HepG2 (cell line): ENCODE results near the gene SLC50A1. TPM values are rescaled to one million over a fixed set of nuclear protein-coding genes. Genes with fewer than 3 reads are reported as not detected.

Source experiments
- CSRNP2 ChIP-seq: sonication (generic); formaldehyde crosslinking; conservative IDR thresholded peaks from 2 replicates; pipeline ENCODE4 v1.8.0; 2022; ENCODE audit warnings: low read depth, missing genetic modification reagents
- FOSL2 ChIP-seq: sonication (generic); formaldehyde crosslinking; IDR thresholded peaks from 2 replicates; pipeline ENCODE4 v1.4.0; 2020; ENCODE audit warnings: missing genetic modification reagents
- HHEX ChIP-seq: IDR thresholded peaks from 2 replicates; pipeline ENCODE4 v1.6.1; 2016; ENCODE audit warnings: control low read depth
- MLLT10 ChIP-seq: sonication (generic); formaldehyde crosslinking; IDR thresholded peaks from 2 replicates; pipeline ENCODE4 v1.4.0; 2020; ENCODE audit warnings: missing genetic modification reagents
- NCOA5 ChIP-seq: sonication (generic); formaldehyde crosslinking; IDR thresholded peaks from 2 replicates; pipeline ENCODE4 v1.4.0; 2020; ENCODE audit warnings: missing genetic modification reagents
- NFKB2 ChIP-seq: sonication (generic); formaldehyde crosslinking; IDR thresholded peaks from 2 replicates; pipeline ENCODE4 v1.4.0; 2020; ENCODE audit warnings: missing genetic modification reagents, borderline replicate concordance
- NFKBIZ ChIP-seq: IDR thresholded peaks from 2 replicates; pipeline ENCODE4 v1.6.1; 2018; ENCODE audit warnings: missing genetic modification reagents, missing compliant biosample characterization
- POGZ ChIP-seq: sonication (generic); formaldehyde crosslinking; IDR thresholded peaks from 2 replicates; pipeline ENCODE4 v1.4.0; 2020; ENCODE audit warnings: mild to moderate bottlenecking, missing genetic modification reagents
- SMAD9 ChIP-seq: sonication (generic); formaldehyde crosslinking; IDR thresholded peaks from 2 replicates; pipeline ENCODE4 v1.5.1; 2020; ENCODE audit warnings: mild to moderate bottlenecking, missing genetic modification reagents
- ZHX1 ChIP-seq: sonication (generic); formaldehyde crosslinking; IDR thresholded peaks from 2 replicates; pipeline ENCODE4 v1.8.1; 2022; ENCODE audit warnings: low read depth, mild to moderate bottlenecking, missing genetic modification reagents
- ZMAT3 ChIP-seq: sonication (generic); formaldehyde crosslinking; conservative IDR thresholded peaks from 2 replicates; pipeline ENCODE4 v1.7.0; 2021; ENCODE audit warnings: missing genetic modification reagents
- ZNF230 ChIP-seq: sonication (generic); formaldehyde crosslinking; IDR thresholded peaks from 2 replicates; pipeline ENCODE4 v1.4.0; 2020; ENCODE audit warnings: mild to moderate bottlenecking, missing genetic modification reagents
- polyA plus RNA-seq, 8 experiments: library from polyadenylated mRNA; depleted of rRNA in 3 of 8; stranded (reverse) in 7 of 8; unstranded in 1 of 8; fragments of >200 nt; fragmentation: Illumina TruSeq in 4 of 8; extraction: Trizol in 4 of 8; gene quantifications; 2 replicates each; pipeline versions ENCODE4 v1.2.1 to v1.2.3, GENCODE V29; 2011 to 2016; ENCODE audit warnings: low read depth in 4 of 8, missing spikeins in 1 of 8, mixed read lengths in 1 of 8; ENCODE audit not compliant: insufficient read depth in 1 of 8
- total RNA-seq, 5 experiments: library from RNA; depleted of rRNA; stranded (reverse); fragments of >200 nt; fragmentation: Illumina TruSeq; extraction: Trizol; gene quantifications; 2 replicates each; pipeline ENCODE4 v1.2.3, GENCODE V29; 2016; ENCODE audit warnings: low read depth in 1 of 5
- TF ChIP-seq, protein P1 (sequence below): sonication (generic); formaldehyde crosslinking; IDR thresholded peaks from 2 replicates; pipeline ENCODE4 v1.8.0; 2022; ENCODE audit warnings: mild to moderate bottlenecking, missing genetic modification reagents, moderate library complexity
- TF ChIP-seq, protein P2 (sequence below): IDR thresholded peaks from 2 replicates; pipeline ENCODE4 v1.6.1; 2012; ENCODE audit warnings: low read depth, low read length, improper control_type of control experiment
- TF ChIP-seq, protein P3 (sequence below): sonication (generic); formaldehyde crosslinking; IDR thresholded peaks from 2 replicates; pipeline ENCODE4 v1.4.0; 2020; ENCODE audit warnings: mild to moderate bottlenecking, missing genetic modification reagents, borderline replicate concordance
- TF ChIP-seq, protein P4 (sequence below): sonication (generic); formaldehyde crosslinking; IDR thresholded peaks from 2 replicates; pipeline ENCODE4 v1.4.0; 2020; ENCODE audit warnings: missing genetic modification reagents

SLC50A1 gene
- total and polyA plus RNA-seq, 2 of the 13 experiments (the other 11 are each of a cell fraction or from before 2014, with no cell fraction given) = 22.5 to 46.8 TPM

DNA sequence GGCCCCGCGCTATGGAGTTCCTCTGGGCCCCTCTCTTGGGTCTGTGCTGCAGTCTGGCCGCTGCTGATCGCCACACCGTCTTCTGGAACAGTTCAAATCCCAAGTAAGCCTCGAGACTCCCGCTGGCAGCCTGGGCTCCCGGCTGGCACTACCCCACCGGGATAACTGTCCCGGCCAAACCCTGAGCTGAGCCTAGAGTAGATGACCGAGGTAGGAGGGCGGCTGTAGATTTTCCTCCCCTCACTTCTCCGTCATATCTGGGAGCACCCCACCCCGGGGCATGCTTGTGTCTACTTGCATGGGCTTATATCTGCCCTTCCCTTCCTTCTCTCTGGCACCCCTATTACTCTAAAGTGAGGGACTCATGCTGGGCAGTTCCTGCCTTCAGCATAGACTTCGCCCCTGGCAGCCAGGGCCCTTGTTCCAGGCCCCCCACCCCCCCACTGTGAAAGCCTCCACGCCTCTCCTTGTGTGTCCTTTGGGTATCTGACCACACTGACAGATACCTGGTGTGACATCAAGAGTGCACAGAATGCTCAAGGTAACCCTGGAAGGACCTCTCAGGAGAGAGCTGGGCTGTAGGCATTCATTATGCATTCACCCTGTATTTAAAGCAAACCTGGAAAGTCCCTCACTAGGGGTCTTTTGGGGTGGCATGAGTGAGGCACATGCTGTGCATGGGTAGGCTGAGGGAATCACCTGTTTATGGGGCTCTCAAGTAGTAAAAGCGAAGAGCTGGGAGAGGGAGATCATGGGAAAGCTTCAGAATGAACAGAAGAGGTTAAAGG is 7.5 kb upstream of the SLC50A1 start (continued):
- TF ChIP-seq, protein P1, sequence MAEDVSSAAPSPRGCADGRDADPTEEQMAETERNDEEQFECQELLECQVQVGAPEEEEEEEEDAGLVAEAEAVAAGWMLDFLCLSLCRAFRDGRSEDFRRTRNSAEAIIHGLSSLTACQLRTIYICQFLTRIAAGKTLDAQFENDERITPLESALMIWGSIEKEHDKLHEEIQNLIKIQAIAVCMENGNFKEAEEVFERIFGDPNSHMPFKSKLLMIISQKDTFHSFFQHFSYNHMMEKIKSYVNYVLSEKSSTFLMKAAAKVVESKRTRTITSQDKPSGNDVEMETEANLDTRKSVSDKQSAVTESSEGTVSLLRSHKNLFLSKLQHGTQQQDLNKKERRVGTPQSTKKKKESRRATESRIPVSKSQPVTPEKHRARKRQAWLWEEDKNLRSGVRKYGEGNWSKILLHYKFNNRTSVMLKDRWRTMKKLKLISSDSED (CRISPR knock-in tag) = no peak
- TF ChIP-seq ZMAT3 (CRISPR knock-in tag) (peak; percentile 20; the same call in 1 of the 2 replicates), CSRNP2 (no peak), POGZ (CRISPR knock-in tag) (no peak), NFKB2 (CRISPR knock-in tag) (0 out of 2 replicates have a peak, but pooled peaks have one; percentile 18), NFKBIZ (CRISPR knock-in tag) (no peak), HHEX (CRISPR knock-in tag) (no peak), SMAD9 (CRISPR knock-in tag) (no peak), NCOA5 (CRISPR knock-in tag) (no peak), MLLT10 (CRISPR knock-in tag) (no peak), ZNF230 (CRISPR knock-in tag) (no peak), ZHX1 (CRISPR knock-in tag) (no peak), FOSL2 (CRISPR knock-in tag) (no peak)
- TF ChIP-seq, protein P2, sequence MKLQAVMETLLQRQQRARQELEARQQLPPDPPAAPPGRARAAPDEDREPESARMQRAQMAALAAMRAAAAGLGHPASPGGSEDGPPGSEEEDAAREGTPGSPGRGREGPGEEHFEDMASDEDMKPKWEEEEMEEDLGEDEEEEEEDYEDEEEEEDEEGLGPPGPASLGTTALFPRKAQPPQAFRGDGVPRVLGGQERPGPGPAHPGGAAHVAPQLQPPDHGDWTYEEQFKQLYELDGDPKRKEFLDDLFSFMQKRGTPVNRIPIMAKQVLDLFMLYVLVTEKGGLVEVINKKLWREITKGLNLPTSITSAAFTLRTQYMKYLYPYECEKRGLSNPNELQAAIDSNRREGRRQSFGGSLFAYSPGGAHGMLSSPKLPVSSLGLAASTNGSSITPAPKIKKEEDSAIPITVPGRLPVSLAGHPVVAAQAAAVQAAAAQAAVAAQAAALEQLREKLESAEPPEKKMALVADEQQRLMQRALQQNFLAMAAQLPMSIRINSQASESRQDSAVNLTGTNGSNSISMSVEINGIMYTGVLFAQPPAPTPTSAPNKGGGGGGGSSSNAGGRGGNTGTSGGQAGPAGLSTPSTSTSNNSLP = no peak
- TF ChIP-seq, protein P3, sequence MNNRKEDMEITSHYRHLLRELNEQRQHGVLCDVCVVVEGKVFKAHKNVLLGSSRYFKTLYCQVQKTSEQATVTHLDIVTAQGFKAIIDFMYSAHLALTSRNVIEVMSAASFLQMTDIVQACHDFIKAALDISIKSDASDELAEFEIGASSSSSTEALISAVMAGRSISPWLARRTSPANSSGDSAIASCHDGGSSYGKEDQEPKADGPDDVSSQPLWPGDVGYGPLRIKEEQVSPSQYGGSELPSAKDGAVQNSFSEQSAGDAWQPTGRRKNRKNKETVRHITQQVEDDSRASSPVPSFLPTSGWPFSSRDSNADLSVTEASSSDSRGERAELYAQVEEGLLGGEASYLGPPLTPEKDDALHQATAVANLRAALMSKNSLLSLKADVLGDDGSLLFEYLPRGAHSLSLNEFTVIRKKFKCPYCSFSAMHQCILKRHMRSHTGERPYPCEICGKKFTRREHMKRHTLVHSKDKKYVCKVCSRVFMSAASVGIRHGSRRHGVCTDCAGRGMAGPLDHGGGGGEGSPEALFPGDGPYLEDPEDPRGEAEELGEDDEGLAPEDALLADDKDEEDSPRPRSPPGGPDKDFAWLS = no peak
- TF ChIP-seq, protein P4, sequence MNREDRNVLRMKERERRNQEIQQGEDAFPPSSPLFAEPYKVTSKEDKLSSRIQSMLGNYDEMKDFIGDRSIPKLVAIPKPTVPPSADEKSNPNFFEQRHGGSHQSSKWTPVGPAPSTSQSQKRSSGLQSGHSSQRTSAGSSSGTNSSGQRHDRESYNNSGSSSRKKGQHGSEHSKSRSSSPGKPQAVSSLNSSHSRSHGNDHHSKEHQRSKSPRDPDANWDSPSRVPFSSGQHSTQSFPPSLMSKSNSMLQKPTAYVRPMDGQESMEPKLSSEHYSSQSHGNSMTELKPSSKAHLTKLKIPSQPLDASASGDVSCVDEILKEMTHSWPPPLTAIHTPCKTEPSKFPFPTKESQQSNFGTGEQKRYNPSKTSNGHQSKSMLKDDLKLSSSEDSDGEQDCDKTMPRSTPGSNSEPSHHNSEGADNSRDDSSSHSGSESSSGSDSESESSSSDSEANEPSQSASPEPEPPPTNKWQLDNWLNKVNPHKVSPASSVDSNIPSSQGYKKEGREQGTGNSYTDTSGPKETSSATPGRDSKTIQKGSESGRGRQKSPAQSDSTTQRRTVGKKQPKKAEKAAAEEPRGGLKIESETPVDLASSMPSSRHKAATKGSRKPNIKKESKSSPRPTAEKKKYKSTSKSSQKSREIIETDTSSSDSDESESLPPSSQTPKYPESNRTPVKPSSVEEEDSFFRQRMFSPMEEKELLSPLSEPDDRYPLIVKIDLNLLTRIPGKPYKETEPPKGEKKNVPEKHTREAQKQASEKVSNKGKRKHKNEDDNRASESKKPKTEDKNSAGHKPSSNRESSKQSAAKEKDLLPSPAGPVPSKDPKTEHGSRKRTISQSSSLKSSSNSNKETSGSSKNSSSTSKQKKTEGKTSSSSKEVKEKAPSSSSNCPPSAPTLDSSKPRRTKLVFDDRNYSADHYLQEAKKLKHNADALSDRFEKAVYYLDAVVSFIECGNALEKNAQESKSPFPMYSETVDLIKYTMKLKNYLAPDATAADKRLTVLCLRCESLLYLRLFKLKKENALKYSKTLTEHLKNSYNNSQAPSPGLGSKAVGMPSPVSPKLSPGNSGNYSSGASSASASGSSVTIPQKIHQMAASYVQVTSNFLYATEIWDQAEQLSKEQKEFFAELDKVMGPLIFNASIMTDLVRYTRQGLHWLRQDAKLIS (CRISPR knock-in tag) = peak; percentile 72
